Fibroblast of mammary gland (primary cell): ENCODE measurements around the gene HIVEP3.

Source experiments
- DNase-seq: peaks from one replicate; pipeline ENCODE4 v3.0.0-alpha.2; 2010; ENCODE audit warnings: low read depth
- H3K4me3 ChIP-seq: 2 replicates; pipeline ENCODE4 v1.5.1; 2011; ENCODE audit warnings: low read depth, mild to moderate bottlenecking, low read length, moderate library complexity; ENCODE audit not compliant: control insufficient read depth
- TF ChIP-seq, protein P1 (sequence below): conservative IDR thresholded peaks from 2 replicates; pipeline ENCODE4 v1.5.1; 2011; ENCODE audit warnings: low read depth, low read length, inconsistent platforms; ENCODE audit not compliant: control insufficient read depth, insufficient read depth

Gene HIVEP3

DNA sequence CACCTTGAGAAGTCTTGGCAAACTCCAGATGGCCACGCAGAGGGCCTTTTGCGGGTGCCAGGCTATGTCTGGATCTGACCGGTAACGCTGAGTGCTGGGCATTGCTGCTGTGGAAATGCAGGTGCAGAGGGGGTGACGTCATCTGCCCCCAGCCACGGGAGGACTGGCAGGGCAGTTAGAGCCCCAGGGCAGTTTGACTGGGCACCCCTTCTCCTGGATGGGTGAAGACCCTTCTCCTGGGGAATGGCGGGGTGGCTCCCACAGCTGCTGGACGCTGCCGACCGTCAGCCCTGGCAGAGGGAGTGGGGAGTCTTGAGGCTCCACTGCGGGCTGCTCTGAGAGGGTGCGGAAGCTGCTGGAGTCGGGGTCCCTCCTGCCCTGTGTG lies 421.7 kb downstream of the HIVEP3 start:
- no peak overlapping the region for H3K4me3 ChIP-seq
- no peak for DNase-seq
- TF ChIP-seq, protein P1, sequence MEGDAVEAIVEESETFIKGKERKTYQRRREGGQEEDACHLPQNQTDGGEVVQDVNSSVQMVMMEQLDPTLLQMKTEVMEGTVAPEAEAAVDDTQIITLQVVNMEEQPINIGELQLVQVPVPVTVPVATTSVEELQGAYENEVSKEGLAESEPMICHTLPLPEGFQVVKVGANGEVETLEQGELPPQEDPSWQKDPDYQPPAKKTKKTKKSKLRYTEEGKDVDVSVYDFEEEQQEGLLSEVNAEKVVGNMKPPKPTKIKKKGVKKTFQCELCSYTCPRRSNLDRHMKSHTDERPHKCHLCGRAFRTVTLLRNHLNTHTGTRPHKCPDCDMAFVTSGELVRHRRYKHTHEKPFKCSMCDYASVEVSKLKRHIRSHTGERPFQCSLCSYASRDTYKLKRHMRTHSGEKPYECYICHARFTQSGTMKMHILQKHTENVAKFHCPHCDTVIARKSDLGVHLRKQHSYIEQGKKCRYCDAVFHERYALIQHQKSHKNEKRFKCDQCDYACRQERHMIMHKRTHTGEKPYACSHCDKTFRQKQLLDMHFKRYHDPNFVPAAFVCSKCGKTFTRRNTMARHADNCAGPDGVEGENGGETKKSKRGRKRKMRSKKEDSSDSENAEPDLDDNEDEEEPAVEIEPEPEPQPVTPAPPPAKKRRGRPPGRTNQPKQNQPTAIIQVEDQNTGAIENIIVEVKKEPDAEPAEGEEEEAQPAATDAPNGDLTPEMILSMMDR, result no peak

DNA sequence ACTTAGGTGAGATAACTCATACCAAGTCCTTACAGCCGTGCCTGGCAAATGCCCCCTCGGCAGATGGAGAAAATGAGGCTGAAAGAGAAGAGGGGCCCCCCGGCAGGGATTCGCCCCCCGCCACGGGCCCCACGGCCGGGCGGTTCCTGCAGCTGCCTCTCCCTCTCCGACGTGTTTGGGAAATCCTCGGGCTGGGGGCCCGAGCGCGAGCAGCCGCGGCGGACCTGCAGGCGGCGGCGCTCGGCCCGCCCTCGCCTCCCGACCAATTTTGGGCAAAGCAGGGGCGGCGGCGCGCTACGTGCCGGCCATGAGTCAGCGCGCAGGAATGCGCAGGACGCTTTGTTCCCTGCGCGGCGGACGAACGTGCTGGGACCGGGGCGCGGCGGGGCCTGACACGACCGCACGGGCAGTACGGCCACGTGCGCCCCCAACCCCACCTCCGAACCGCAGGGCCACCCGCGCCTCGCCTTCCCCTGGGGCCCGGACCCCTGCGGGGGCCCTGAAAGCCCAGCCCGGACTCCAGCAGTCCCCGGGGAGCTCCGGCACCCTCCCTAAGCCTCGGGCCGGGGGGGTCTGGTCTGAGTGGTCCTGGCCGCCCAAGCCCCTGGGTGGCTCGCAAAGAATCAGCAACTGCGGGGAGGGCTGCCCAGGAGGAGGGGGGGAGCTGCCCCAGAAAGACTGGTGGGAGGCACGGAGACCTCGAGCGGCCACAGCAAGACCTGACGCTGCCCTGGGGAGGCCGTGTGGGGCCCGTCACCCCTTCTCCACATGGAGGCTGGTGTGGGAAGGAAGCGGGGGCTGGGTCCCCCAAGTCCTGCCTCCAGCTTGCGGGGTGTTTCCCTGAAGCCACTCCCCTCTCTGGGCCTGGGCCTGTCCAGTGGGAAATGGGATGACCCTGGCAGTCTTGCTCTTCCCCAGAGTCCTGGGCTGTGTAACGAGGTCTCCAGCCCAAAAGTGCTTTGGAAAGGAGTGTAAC lies 422.4 kb downstream of the HIVEP3 start:
- DNase-seq, result peak; percentile 76
- TF ChIP-seq, protein P1, result no peak
- H3K4me3 ChIP-seq, result no peak overlapping the region

DNA sequence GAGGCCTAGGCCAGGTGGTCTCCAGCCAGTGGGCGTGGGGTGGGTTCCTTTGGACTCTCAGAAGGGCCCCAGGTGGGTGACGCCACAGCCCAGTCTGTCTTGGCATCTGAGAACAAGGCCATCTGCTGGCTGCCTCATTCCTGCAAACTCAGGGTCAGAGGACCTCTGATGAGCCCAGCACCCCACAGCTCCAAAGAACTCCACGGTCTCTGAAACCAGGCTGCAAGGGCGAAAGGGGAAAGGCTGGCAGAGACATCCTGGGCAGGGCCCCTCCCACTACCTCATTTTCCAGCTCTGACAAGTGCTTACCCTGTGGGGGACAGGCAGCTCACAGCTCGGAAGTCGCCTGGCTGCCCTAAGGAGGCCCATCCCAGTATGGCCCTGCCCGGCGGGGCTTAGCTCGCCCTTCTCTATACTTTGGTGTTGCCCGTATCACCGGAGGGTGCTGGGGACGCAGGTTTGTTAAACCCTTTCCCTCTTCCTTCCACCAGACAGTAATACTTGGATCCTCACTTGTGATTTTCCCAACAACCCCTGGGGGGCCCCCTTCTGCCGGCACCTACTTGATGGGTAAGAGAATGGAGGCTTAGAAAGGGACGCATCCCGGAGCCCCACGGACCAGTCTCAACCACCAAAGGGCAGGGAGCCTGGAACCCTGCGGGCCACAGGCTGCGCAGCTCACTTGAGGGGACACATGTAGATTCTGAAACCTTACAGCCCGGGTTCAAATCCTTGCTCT lies 423.3 kb downstream of the HIVEP3 start:
- TF ChIP-seq, protein P1, result peak; percentile 12
- no peak for DNase-seq
- no peak overlapping the region for H3K4me3 ChIP-seq

DNA sequence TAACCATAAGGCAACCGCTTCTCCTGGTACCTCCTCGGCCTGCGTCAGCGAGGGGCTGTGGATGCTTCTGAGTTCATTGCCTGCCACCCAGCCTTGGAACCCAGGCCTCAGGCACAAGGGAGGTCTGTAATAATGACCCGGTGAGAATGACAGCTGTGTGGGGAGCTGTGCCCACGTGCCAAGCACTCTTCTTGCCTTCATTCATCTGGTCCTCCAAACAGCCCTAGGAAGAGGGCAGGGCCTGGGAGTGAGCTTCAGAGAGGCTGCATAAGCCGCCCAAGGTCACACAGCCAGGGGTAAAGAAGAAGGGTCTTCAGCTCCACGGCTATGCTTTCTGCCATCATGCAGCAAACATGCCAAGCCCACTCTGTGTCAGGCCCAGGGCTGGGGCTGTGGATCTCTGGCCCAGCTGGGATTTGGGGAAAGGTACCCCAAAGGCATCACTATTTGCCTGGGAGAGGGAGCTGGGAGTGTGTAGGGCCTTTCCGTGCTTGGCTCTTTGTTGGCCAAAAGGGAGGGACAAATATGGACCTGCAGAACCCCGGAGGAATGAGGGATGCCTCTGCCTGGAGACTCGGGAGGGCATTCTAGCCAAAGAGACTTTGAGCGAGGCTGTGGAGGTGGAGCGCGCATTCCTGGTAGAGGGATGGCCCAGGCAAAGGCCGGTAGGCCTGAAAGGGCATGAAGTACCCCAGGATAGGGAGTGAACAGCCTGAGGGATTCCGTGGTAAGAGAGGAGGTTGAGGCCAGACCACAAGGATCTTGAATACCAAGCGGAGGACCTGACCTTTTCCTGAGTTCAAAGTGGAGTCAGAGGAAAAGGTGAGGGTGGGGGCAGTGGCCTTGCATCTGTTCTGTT lies 424.1 kb downstream of the HIVEP3 start:
- DNase-seq, result no peak
- TF ChIP-seq, protein P1, result no peak

DNA sequence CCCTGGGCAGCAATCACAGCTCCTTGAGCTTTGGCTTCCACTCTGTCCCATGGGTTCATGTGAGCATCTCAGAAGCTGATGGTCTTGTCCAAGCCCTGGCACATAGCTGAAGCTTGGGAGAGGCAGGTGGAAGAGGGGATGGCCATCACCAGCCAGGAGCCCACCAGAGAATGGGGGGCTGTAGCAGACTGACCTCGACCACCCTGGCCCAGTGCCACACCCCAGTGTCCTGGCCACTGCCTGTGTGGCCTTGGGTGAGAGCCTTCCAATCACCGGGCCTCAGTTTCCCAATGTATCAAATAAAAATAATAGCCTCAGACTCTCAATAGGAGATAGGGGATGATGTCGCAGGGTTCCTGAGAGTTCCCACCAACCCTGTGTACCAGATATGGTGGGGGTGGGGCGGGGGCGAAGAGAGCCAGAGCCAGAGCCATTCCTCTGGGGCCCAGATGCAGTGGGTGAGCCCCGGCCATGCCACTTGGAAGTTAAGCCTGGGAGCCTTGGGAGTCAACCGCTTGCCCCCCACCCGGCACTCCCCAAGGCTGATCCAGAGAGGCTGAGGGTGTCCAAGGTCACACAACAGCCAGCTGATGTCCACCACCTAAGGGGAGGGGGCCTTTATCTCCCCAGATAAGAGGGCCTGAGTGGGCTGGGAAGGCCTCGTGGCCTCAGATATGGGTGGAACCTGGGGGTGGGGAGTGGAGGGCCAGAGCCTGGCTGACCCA lies 424.9 kb downstream of the HIVEP3 start:
- no peak for DNase-seq
- H3K4me3 ChIP-seq, result no peak overlapping the region
- TF ChIP-seq, protein P1, result no peak

More for the DNA sequence above, 424.1 kb downstream of the HIVEP3 start:
- no peak overlapping the region for H3K4me3 ChIP-seq
